Heart right ventricle (tissue), 16 donors: ENCODE results near the gene EXOSC3. TPM values are rescaled to one million over a fixed set of nuclear protein-coding genes. Genes with fewer than 3 reads are reported as not detected.

ENCODE experiments used
- ATAC-seq, 8 donors: fragments of 200-7000 bp; cut with Tn5 transposase; one replicate each; pipeline ENCODE4 v1.9.1; 2020; ENCODE audit warnings: mild to moderate bottlenecking in 8 of 8, moderate library complexity in 8 of 8, moderate number of reproducible peaks in 1 of 8
- DNase-seq, 2 donors: peaks; one replicate each; pipeline ENCODE4 v3.0.0-alpha.2; 2020
- H3K27ac ChIP-seq, 10 donors: fragments of 200-600 bp; sonication (generic) in 2 of 10; one replicate each; pipeline versions ENCODE4 v1.5.0 to v1.8.0; 2020 to 2022; ENCODE audit warnings: mild to moderate bottlenecking in 3 of 10
- H3K27me3 ChIP-seq, 7 donors: fragments of 200-600 bp; one replicate each; pipeline ENCODE4 v1.8.0; 2021 to 2022; ENCODE audit warnings: mild to moderate bottlenecking in 2 of 7
- H3K36me3 ChIP-seq, 9 donors: fragments of 200-600 bp; sonication (generic) in 1 of 9; one replicate each; pipeline versions ENCODE4 v1.5.0 to v1.8.0; 2020 to 2022; ENCODE audit warnings: mild to moderate bottlenecking in 2 of 9
- H3K4me1 ChIP-seq, 9 donors: fragments of 200-600 bp; sonication (generic) in 1 of 9; one replicate each; pipeline versions ENCODE4 v1.5.0 to v1.8.0; 2020 to 2022; ENCODE audit warnings: mild to moderate bottlenecking in 4 of 9
- H3K4me3 ChIP-seq, 10 donors: fragments of 200-600 bp; sonication (generic) in 2 of 10; one replicate each; pipeline versions ENCODE4 v1.5.0 to v1.8.0; 2020 to 2022; ENCODE audit warnings: mild to moderate bottlenecking in 7 of 10, moderate library complexity in 2 of 10
- H3K9me3 ChIP-seq, 11 donors: fragments of 200-600 bp in 10 of 11; sonication (generic) in 2 of 11; one replicate each; pipeline versions ENCODE4 v1.5.0 to v1.8.0; 2013 to 2022; ENCODE audit warnings: mild to moderate bottlenecking in 2 of 11, control low read depth in 1 of 11, moderate library complexity in 1 of 11
- CTCF ChIP-seq, 9 donors: fragments of 200-600 bp; sonication (generic) in 2 of 9; IDR thresholded peaks; one replicate each; pipeline versions ENCODE4 v1.5.0 to v1.8.0; 2021 to 2022; ENCODE audit warnings: antibody characterized with exemption in 9 of 9, mild to moderate bottlenecking in 5 of 9, moderate library complexity in 1 of 9
- WGBS, 2 donors: extraction: QIAGEN DNeasy Blood & Tissue Kit; methylation state at CpG; one replicate each; pipeline ENCODE4 v1.1.7; 2013; ENCODE audit warnings: inconsistent platforms in 1 of 2; 5-methylcytosine and 5-hydroxymethylcytosine counted together
- intact Hi-C, 10 donors: fragments of 100-400 bp; cut with DNase I; formaldehyde crosslinking; loops; one replicate each; pipeline versions ENCODE4 v1.11.1 to v1.14.2; 2022
- polyA plus RNA-seq, 2 donors: library from polyadenylated mRNA; stranded (reverse); fragments of 200-250 nt; gene quantifications; one replicate each; pipeline ENCODE4 v1.2.3, GENCODE V29; 2013
- total RNA-seq, 10 donors: library from RNA; stranded (reverse); fragmentation: NEBNext Ultra II Directional in 3 of 10; extraction: Animal tissue kit (Norgen Biotek cat#: 25700) in 3 of 10; gene quantifications; one replicate each; pipeline versions ENCODE4 v1.2.1 to v1.2.4, GENCODE V29; 2021 to 2023
- donor health status: Arrhythmogenic right ventricular cardiomyopathy.
- donor health status: ischemic (EF 13 %, LVEDD 7.1; RV severe dilation, severe dysfunction).
- donor health status: healthy with polysubstance abuse.
- donor health status: DM: no; HTN: yes; CAD: no.
- donor health status: DM: no; HTN: no; CAD: no.
- donor health status: ischemic (EF 25% LVEDD 6.9; RV normal size, moderate dysfunction).
- donor health status: ischemic (EF 25% LVEDD 5.7; RV mildly dilated, moderate dysfunction).
- donor health status: healthy.
- donor health status: DM: yes; HTN: yes; CAD: no.
- donor health status: Ischemic cardiomyopathy.
- donor health status: ischemic (EF 35%, LVEDD 5.7; RV mildly dilated, moderate dysfunction).
- donor health status: nonischemic (EF 11% LVEDD 7.7; RV severe dilation, severe dysfunction).
- donor health status: DM: yes; HTN: yes; CAD: no.
- donor health status: PGD.
- donor health status: ischemic (EF 29% LVEDD 5.4; RV normal size, mild dysfunction).
- donor health status: nonischemic (EF 23%, LVEDD 6.1; RV moderate dilation, normal function).

Gene EXOSC3
- total and polyA plus RNA-seq, 12 donors: 7.3 to 20.2 (median 12.8) TPM

- H3K27me3 ChIP-seq: peaks cover 0 to 18% (median 0%) of the 10 kb centered on the region in 7 donors
- TF ChIP-seq CTCF (IDR thresholded peaks at IDR 0.05): no peak
- H3K9me3 ChIP-seq: no peaks in the 10 kb centered on the region
- no peaks in the 10 kb centered on the region for H3K4me1 ChIP-seq
- intact Hi-C loops: loop anchor here in 2 of 10 donors (10.0 kb wide), 2 partner anchors 64 to 624 kb away; no protein-coding TSS in a partner anchor
- H3K4me3 ChIP-seq: no peak overlapping the region
- H3K36me3 ChIP-seq: no peaks in the 10 kb centered on the region
- DNase-seq (no peak), ATAC-seq (no peak)
- WGBS, 2 donors: 46 to 58% methylated on average over 5 of the region's 5 CpGs
- no peak overlapping the region for H3K27ac ChIP-seq
Measured at GRCh38 chr9:37730839-37731238, 54.0 kb downstream of the EXOSC3 start.

GRCh38 chr9:37730256-37730655 lies 54.6 kb downstream of the EXOSC3 start:
- ATAC-seq (no peak), DNase-seq (no peak)
- Histone ChIP-seq H3K4me3 (no peak overlapping the region), H3K4me1 (no peaks in the 10 kb centered on the region), H3K36me3 (no peaks in the 10 kb centered on the region), H3K9me3 (no peaks in the 10 kb centered on the region), H3K27me3 (peaks cover 0 to 18% (median 0%) of the 10 kb centered on the region in 7 donors), H3K27ac (no peak overlapping the region)
- 83 to 85% methylated on average over 3 of the region's 3 CpGs for WGBS, 2 donors
- intact Hi-C loops: loop anchor here in 2 of 10 donors (10.0 kb wide), 2 partner anchors 65 to 625 kb away; no protein-coding TSS in a partner anchor
- TF ChIP-seq CTCF (IDR thresholded peaks at IDR 0.05): no peak

Other genes starting within 250 kb of the EXOSC3 start
- gene FBXO10, start 208.7 kb downstream of the EXOSC3 start, total RNA-seq: 1 to 10 TPM; 4.8 to 7.4 (median 5.9) TPM
- 1 to 10 TPM; 2.3 to 3.3 TPM for gene FBXO10, start 208.7 kb downstream of the EXOSC3 start, polyA plus RNA-seq
- 10 to 100 TPM; 45.7 to 62.9 (median 52.1) TPM for gene TOMM5, start 192.5 kb downstream of the EXOSC3 start, total RNA-seq
- gene TOMM5, start 192.5 kb downstream of the EXOSC3 start, polyA plus RNA-seq: 100 to 1,000 TPM in 1 of 2 donors, 10 to 100 TPM in 1; 74.1 to 145 TPM
- gene FRMPD1, start 134.1 kb downstream of the EXOSC3 start, total RNA-seq: 1 to 10 TPM in 3 of 10 donors, under 1 TPM in 7; 0.38 to 1.7 (median 0.67) TPM
- under 1 TPM; 0.03 to 0.22 TPM for gene FRMPD1, start 134.1 kb downstream of the EXOSC3 start, polyA plus RNA-seq
- 1 to 10 TPM; 2.6 to 6.5 (median 3.6) TPM for gene TRMT10B, start 31.3 kb downstream of the EXOSC3 start, total RNA-seq
- gene TRMT10B, start 31.3 kb downstream of the EXOSC3 start, polyA plus RNA-seq: 1 to 10 TPM; 3.0 to 5.9 TPM
- gene DCAF10, start 15.7 kb upstream of the EXOSC3 start, total RNA-seq: 10 to 100 TPM; 16.1 to 23.4 (median 19.6) TPM
- gene DCAF10, start 15.7 kb upstream of the EXOSC3 start, polyA plus RNA-seq: 1 to 10 TPM; 5.6 to 9.1 TPM
- gene SLC25A51, start 119.1 kb upstream of the EXOSC3 start, total RNA-seq: 10 to 100 TPM; 16.3 to 26.5 (median 21.3) TPM
- gene SLC25A51, start 119.1 kb upstream of the EXOSC3 start, polyA plus RNA-seq: 1 to 10 TPM; 7.0 to 9.5 TPM